HUDEP-2 (cell line): ENCODE measurements around the gene SOD1.
"Not testable (repeated sequence)": the region's sequence is repeated elsewhere in the genome, so short reads cannot be mapped to it uniquely, and the experiment has no call there.

ENCODE experiments used
- DNase-seq, 76 experiments: peaks; one replicate each; lab custom pipeline; 2025; ENCODE audit not compliant: unreplicated experiment in 76 of 76; lab: John Stamatoyannopoulos, UW

SOD1 gene

GRCh38 chr21:31654821-31655580 is 4.5 kb upstream of the SOD1 start:
- DNase-seq = not testable (repeated sequence)

GRCh38 chr21:31656199-31657095 is 3.0 kb upstream of the SOD1 start:
- DNase-seq = no peak

- peak in 69 of 76 experiments; percentile 13 to 84 (median 61) for DNase-seq
Measured at GRCh38 chr21:31658053-31658452, 1.4 kb upstream of the SOD1 start.

GRCh38 chr21:31659286-31659535 is 282 bp upstream of the SOD1 start:
- peak in 1 of 76 experiments; percentile 96 for DNase-seq

GRCh38 chr21:31660259-31660565 is 719 bp downstream of the SOD1 start:
- DNase-seq = peak in 9 of 76 experiments; percentile 29 to 65 (median 41)

- peak in 1 of 76 experiments; percentile 16 for DNase-seq
Measured at GRCh38 chr21:31660591-31660990, 1.1 kb downstream of the SOD1 start.

- DNase-seq = peak in 2 of 76 experiments; percentile 13 to 20
Measured at GRCh38 chr21:31663584-31664249, 4.2 kb downstream of the SOD1 start.

GRCh38 chr21:31665397-31665796 is 5.9 kb downstream of the SOD1 start:
- no peak for DNase-seq

GRCh38 chr21:31665869-31666268 is 6.4 kb downstream of the SOD1 start:
- not testable (repeated sequence) for DNase-seq

- no peak for DNase-seq
Measured at GRCh38 chr21:31666445-31667010, 7.0 kb downstream of the SOD1 start.

GRCh38 chr21:31667132-31667531 is 7.6 kb downstream of the SOD1 start:
- no peak for DNase-seq

GRCh38 chr21:31667639-31668038 is 8.1 kb downstream of the SOD1 start:
- no peak for DNase-seq

- DNase-seq = no peak
Measured at GRCh38 chr21:31668651-31669491, 9.4 kb downstream of the SOD1 start.

- no peak for DNase-seq
Measured at GRCh38 chr21:31670070-31670469, 10.6 kb downstream of the SOD1 start.

GRCh38 chr21:31671146-31671716 is 11.7 kb downstream of the SOD1 start:
- no peak for DNase-seq

GRCh38 chr21:31671931-31672330 is 12.4 kb downstream of the SOD1 start:
- DNase-seq = no peak

GRCh38 chr21:31673321-31673912 is 13.9 kb downstream of the SOD1 start:
- DNase-seq = no peak

GRCh38 chr21:31675318-31675717 is 15.8 kb downstream of the SOD1 start:
- DNase-seq = no peak

GRCh38 chr21:31675960-31676359 is 16.5 kb downstream of the SOD1 start:
- no peak for DNase-seq

- DNase-seq = no peak
Measured at GRCh38 chr21:31677047-31677446, 17.6 kb downstream of the SOD1 start.
